IPS-18c (cell line): Measurements from ENCODE around the gene RHCE.
"Not testable (repeated sequence)": the region's sequence is repeated elsewhere in the genome, so short reads cannot be mapped to it uniquely, and the experiment has no call there.

ENCODE experiments used
- H3K4me3 ChIP-seq: 2 replicates; pipeline ENCODE4 v1.7.0; 2013; ENCODE audit warnings: low read depth, mild to moderate bottlenecking, low read length, moderate library complexity; ENCODE audit not compliant: insufficient read depth
- H3K9me3 ChIP-seq: one replicate; pipeline ENCODE4 v1.6.1; 2013; ENCODE audit warnings: mild to moderate bottlenecking, low read length, moderate library complexity; ENCODE audit not compliant: control insufficient read depth, insufficient read depth

RHCE gene

GRCh38 chr1:25420715-25421114 is at the start of gene RHCE:
Gene RHCE, minus strand, starts transcription at chr1:25420825. Its CDS starts 39 bp downstream, at chr1:25420786.
- not testable (repeated sequence) for H3K4me3 ChIP-seq, H3K9me3 ChIP-seq

- H3K4me3 ChIP-seq: no peak overlapping the region
- no peaks in the 10 kb centered on the region for H3K9me3 ChIP-seq
These were observed 48.6 kb upstream of the RHCE start for GRCh38 chr1:25469177-25469576.

- no peak overlapping the region for H3K4me3 ChIP-seq
- no peaks in the 10 kb centered on the region for H3K9me3 ChIP-seq
These were observed 47.4 kb upstream of the RHCE start for GRCh38 chr1:25468033-25468432.

GRCh38 chr1:25467616-25468015 is 47.0 kb upstream of the RHCE start:
- Histone ChIP-seq H3K4me3 (no peak overlapping the region), H3K9me3 (no peaks in the 10 kb centered on the region)

- no peak overlapping the region for H3K4me3 ChIP-seq
- H3K9me3 ChIP-seq: no peaks in the 10 kb centered on the region
These were observed 46.6 kb upstream of the RHCE start for GRCh38 chr1:25467193-25467592.

GRCh38 chr1:25462732-25463131 is 42.1 kb upstream of the RHCE start:
- H3K9me3 ChIP-seq: no peaks in the 10 kb centered on the region

GRCh38 chr1:25461849-25462248 is 41.2 kb upstream of the RHCE start:
- no peaks in the 10 kb centered on the region for H3K9me3 ChIP-seq
- no peak overlapping the region for H3K4me3 ChIP-seq

More at GRCh38 chr1:25462732-25463131, 42.1 kb upstream of the RHCE start:
- no peak overlapping the region for H3K4me3 ChIP-seq

- not testable (repeated sequence) for H3K4me3 ChIP-seq, H3K9me3 ChIP-seq
These were observed 40.2 kb upstream of the RHCE start for GRCh38 chr1:25460816-25461215.

GRCh38 chr1:25460020-25460419 is 39.4 kb upstream of the RHCE start:
- Histone ChIP-seq H3K9me3 (no peaks in the 10 kb centered on the region), H3K4me3 (no peak overlapping the region)

GRCh38 chr1:25458541-25459298 is 38.1 kb upstream of the RHCE start:
- H3K4me3 ChIP-seq: no peak overlapping the region

GRCh38 chr1:25456502-25456901 is 35.9 kb upstream of the RHCE start:
- Histone ChIP-seq H3K4me3 (no peak overlapping the region), H3K9me3 (no peaks in the 10 kb centered on the region)

More at GRCh38 chr1:25458541-25459298, 38.1 kb upstream of the RHCE start:
- H3K9me3 ChIP-seq: no peaks in the 10 kb centered on the region

- Histone ChIP-seq H3K9me3 (no peaks in the 10 kb centered on the region), H3K4me3 (no peak overlapping the region)
These were observed 31.3 kb upstream of the RHCE start for GRCh38 chr1:25451908-25452307.

- Histone ChIP-seq H3K4me3 (no peak overlapping the region), H3K9me3 (no peaks in the 10 kb centered on the region)
These were observed 30.3 kb upstream of the RHCE start for GRCh38 chr1:25450891-25451290.

GRCh38 chr1:25447547-25447946 is 26.9 kb upstream of the RHCE start:
- H3K9me3 ChIP-seq: no peaks in the 10 kb centered on the region
- no peak overlapping the region for H3K4me3 ChIP-seq

GRCh38 chr1:25445993-25446538 is 25.4 kb upstream of the RHCE start:
- H3K4me3 ChIP-seq: no peak overlapping the region
- H3K9me3 ChIP-seq: no peaks in the 10 kb centered on the region

GRCh38 chr1:25444604-25445003 is 24.0 kb upstream of the RHCE start:
- not testable (repeated sequence) for H3K9me3 ChIP-seq, H3K4me3 ChIP-seq

- Histone ChIP-seq H3K4me3 (no peak overlapping the region), H3K9me3 (no peaks in the 10 kb centered on the region)
These were observed 22.5 kb upstream of the RHCE start for GRCh38 chr1:25443030-25443699.

GRCh38 chr1:25442178-25442577 is 21.6 kb upstream of the RHCE start:
- H3K4me3 ChIP-seq: no peak overlapping the region

More at GRCh38 chr1:25442178-25442577, 21.6 kb upstream of the RHCE start:
- no peaks in the 10 kb centered on the region for H3K9me3 ChIP-seq
